ENCODE measurements around the gene CAT. TPM values are rescaled to one million over a fixed set of nuclear protein-coding genes. Genes with fewer than 3 reads are reported as not detected.
A peak's percentile ranks its signal among the peaks of the same experiment; 100 is the strongest.

The CAT gene
- total and polyA plus RNA-seq, 7 donors: 27.9 to 110 (median 83.9) TPM

DNA sequence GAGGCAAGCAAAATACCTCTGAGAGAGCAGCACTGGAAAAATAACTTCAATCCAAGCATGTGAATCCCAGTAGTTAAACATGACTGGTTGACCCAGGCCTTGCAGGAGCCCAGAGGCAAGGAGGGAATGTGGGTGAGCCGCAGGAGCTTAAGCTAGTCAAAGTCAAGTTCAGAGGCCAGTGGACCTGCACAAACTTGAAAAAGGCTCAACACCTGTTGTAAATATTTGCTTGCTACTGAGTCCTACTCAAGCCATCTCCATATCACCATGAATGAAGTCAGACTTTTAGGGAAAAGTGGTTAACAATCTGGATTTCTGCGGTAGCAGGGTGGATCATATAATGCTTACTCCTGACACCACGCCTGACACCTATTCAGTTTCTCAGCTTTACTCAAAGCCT lies 4.8 kb upstream of the CAT start:
- no peak for ATAC-seq
- 73 to 94% (median 89%) methylated on average over 3 of the region's 3 CpGs for WGBS, 3 donors
- intact Hi-C loops (cut with DNase I): no loop called here
- TF ChIP-seq, protein P1, sequence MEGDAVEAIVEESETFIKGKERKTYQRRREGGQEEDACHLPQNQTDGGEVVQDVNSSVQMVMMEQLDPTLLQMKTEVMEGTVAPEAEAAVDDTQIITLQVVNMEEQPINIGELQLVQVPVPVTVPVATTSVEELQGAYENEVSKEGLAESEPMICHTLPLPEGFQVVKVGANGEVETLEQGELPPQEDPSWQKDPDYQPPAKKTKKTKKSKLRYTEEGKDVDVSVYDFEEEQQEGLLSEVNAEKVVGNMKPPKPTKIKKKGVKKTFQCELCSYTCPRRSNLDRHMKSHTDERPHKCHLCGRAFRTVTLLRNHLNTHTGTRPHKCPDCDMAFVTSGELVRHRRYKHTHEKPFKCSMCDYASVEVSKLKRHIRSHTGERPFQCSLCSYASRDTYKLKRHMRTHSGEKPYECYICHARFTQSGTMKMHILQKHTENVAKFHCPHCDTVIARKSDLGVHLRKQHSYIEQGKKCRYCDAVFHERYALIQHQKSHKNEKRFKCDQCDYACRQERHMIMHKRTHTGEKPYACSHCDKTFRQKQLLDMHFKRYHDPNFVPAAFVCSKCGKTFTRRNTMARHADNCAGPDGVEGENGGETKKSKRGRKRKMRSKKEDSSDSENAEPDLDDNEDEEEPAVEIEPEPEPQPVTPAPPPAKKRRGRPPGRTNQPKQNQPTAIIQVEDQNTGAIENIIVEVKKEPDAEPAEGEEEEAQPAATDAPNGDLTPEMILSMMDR (IDR thresholded peaks at IDR 0.05): no peak
- peaks cover 8% of the 10 kb centered on the region for H3K4me1 ChIP-seq
- no peaks in the 10 kb centered on the region for H3K9me3 ChIP-seq
- no peak overlapping the region for H3K27ac ChIP-seq
- no peaks in the 10 kb centered on the region for H3K27me3 ChIP-seq (ENCODE audit: insufficient read depth in 3 of 3, low read length in 2 of 3)
- DNase-seq: no peak
- no peaks in the 10 kb centered on the region for H3K36me3 ChIP-seq (ENCODE audit: insufficient read depth in 1 of 2, low read depth in 1 of 2)
- H3K4me3 ChIP-seq: no peak overlapping the region

DNA sequence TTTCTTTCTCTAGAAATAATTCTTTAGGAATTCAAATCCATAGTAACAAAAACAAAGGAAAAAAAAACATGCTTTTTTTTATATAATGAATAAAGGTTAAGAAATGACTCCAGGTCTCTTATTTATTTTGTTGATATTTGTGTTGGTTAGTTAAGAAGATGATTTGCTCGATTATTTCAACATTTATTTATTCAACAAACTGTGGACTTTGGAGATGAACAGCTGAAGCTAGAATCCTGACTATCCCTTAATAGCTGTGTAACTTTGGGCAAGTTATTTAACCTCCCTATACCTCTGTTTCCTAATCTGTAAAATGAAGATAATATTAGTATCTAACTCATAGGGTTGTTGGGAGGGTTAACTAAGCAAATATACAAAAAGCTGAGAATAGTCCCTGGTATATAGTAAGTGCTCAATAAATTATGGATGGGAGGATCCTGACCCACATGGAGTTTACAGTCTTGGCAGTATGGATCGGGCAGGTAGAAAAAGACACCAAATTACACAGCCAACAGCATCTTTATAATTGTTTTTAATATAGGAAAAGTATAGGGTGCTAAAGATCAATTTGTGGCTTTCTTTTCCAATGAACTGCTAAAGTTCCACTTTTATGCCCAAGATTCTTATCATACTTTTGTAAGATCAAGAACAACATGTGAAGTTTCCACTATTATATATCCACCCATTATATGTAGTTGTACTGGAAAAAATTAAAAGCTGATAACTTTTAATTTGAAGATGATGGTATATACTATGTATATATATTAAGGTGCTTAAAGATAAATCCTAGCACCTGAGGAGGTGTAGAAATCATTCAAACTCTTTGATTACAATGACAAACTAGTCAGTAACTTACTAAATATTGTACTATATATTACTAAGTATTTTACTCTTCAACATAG lies 1.3 kb upstream of the CAT start:
- WGBS, 3 donors: 89 to 94% (median 93%) methylated on average over 2 of the region's 2 CpGs
- intact Hi-C loops (cut with DNase I): no loop called here
- H3K4me3 ChIP-seq: peak overlapping the region; percentile 87
- H3K27ac ChIP-seq: peak overlapping the region; percentile 95
- no peak for ATAC-seq
- no peaks in the 10 kb centered on the region for H3K27me3 ChIP-seq (ENCODE audit: insufficient read depth in 3 of 3, low read length in 2 of 3)
- no peaks in the 10 kb centered on the region for H3K36me3 ChIP-seq (ENCODE audit: insufficient read depth in 1 of 2, low read depth in 1 of 2)
- no peak for DNase-seq
- H3K4me1 ChIP-seq: peaks cover 31% of the 10 kb centered on the region
- H3K9me3 ChIP-seq: no peaks in the 10 kb centered on the region
- TF ChIP-seq, protein P1 (IDR thresholded peaks at IDR 0.05): no peak

DNA sequence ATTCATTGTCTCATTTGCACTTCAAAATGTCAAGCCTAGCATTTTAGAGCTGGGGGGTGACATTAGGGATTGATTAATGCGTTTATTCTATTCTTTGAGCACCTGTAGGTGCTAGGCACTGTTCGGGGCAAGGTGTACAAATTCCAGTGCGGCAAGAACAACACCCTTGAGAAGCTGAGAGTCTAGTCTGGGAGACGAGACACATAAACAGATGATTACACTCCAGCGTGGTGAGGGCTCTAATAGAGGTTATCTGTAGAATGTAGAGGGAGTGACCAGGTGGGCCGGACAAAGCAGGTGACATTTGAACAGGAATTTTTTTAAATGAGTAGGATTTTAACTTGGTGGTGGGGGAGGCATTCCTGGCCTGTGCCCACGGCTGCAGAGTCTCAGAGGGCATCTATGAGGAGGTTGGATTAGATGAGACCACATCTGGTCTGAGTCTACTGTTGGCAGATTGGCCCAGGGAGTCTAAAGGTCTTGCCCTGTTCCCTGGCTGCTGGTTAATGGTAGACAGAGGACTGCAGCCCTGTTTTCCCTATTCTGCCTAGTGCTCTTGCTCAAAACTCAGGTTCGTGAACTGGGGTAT lies 970 bp downstream of the CAT start:
- H3K36me3 ChIP-seq (ENCODE audit: insufficient read depth in 1 of 2, low read depth in 1 of 2): peaks cover 0 to 3% of the 10 kb centered on the region in 2 donors
- peak overlapping the region; percentile 95 for H3K27ac ChIP-seq
- peaks cover 42% of the 10 kb centered on the region for H3K4me1 ChIP-seq
- 16 to 30% (median 21%) methylated on average over 8 of the region's 8 CpGs for WGBS, 3 donors
- ATAC-seq (no peak), DNase-seq (no peak)
- H3K27me3 ChIP-seq (ENCODE audit: insufficient read depth in 3 of 3, low read length in 2 of 3): no peaks in the 10 kb centered on the region
- intact Hi-C loops (cut with DNase I): no loop called here
- no peaks in the 10 kb centered on the region for H3K9me3 ChIP-seq
- H3K4me3 ChIP-seq: peak overlapping the region; percentile 87
- TF ChIP-seq, protein P1 (IDR thresholded peaks at IDR 0.05): no peak

DNA sequence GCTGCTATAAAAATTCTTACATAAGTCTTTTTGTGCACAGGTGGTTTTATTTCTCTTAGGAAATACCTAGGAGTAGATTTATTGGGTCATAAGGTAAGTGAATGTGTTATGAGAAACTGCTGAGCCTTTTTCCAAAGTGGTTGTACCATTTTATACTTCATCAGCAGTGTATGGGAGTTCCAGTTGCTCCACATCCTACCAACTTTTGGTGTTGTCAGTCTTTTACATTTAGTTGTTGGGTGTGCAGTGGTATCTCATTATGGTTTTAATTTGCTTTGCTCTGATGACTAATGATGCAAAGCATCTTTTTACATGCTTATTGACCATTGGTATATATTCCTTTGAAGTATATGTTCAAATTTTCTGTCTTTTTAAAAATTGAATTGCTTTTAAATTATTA lies 3.1 kb downstream of the CAT start:
- Histone ChIP-seq H3K27me3 (ENCODE audit: insufficient read depth in 3 of 3, low read length in 2 of 3) (no peaks in the 10 kb centered on the region), H3K27ac (no peak overlapping the region), H3K9me3 (no peaks in the 10 kb centered on the region), H3K4me3 (no peak overlapping the region), H3K4me1 (peaks cover 59% of the 10 kb centered on the region), H3K36me3 (ENCODE audit: insufficient read depth in 1 of 2, low read depth in 1 of 2) (peaks cover 0 to 5% of the 10 kb centered on the region in 2 donors)
- ATAC-seq: no peak
- TF ChIP-seq, protein P1 (IDR thresholded peaks at IDR 0.05): no peak
- intact Hi-C loops (cut with DNase I): no loop called here
- no peak for DNase-seq

All from psoas muscle (tissue), 8 donors.